Right lobe of liver (tissue), 6 donors: ENCODE measurements around the gene RNF214. TPM values are rescaled to one million over a fixed set of nuclear protein-coding genes. Genes with fewer than 3 reads are reported as not detected.

Experiments used
- ATAC-seq, 4 donors: fragments of 200-7000 bp; cut with Tn5 transposase; one replicate each; pipeline ENCODE4 v1.9.1; 2020; ENCODE audit warnings: mild to moderate bottlenecking in 4 of 4, moderate library complexity in 4 of 4
- DNase-seq, 3 donors: peaks; one replicate each; pipeline ENCODE4 v3.0.0-alpha.2; 2020
- H3K27ac ChIP-seq, 3 donors: fragments of 200-600 bp; one replicate each; pipeline ENCODE4 v1.8.0; 2022
- H3K27me3 ChIP-seq, 2 donors: fragments of 200-600 bp; one replicate each; pipeline ENCODE4 v1.8.0; 2022
- H3K36me3 ChIP-seq, 4 donors: fragments of 200-600 bp; sonication (generic) in 1 of 4; one replicate each; pipeline versions ENCODE4 v1.5.1 to v1.8.0; 2017 to 2022; ENCODE audit warnings: control low read depth in 1 of 4
- H3K4me1 ChIP-seq, 4 donors: fragments of 200-600 bp; sonication (generic) in 1 of 4; one replicate each; pipeline versions ENCODE4 v1.5.1 to v1.8.0; 2017 to 2022; ENCODE audit warnings: control low read depth in 1 of 4
- H3K4me3 ChIP-seq, 3 donors: fragments of 200-600 bp; one replicate each; pipeline ENCODE4 v1.8.0; 2022
- H3K9me3 ChIP-seq, 4 donors: fragments of 200-600 bp; sonication (generic) in 1 of 4; one replicate each; pipeline versions ENCODE4 v1.5.1 to v1.8.0; 2017 to 2022; ENCODE audit warnings: control low read depth in 1 of 4
- CTCF ChIP-seq, 4 donors: fragments of 200-600 bp in 3 of 4; fragments of 450-650 bp in 1 of 4; IDR thresholded peaks; one replicate each; pipeline versions ENCODE4 v1.5.1 to v1.8.0; 2016 to 2022; ENCODE audit warnings: antibody characterized with exemption in 4 of 4, mild to moderate bottlenecking in 2 of 4
- POLR2A ChIP-seq: fragments of 450-650 bp; IDR thresholded peaks from one replicate; pipeline ENCODE4 v1.6.1; 2017; ENCODE audit warnings: antibody characterized with exemption, mild to moderate bottlenecking
- WGBS: methylation state at CpG from one replicate; pipeline ENCODE4 v1.1.6; 2018; ENCODE audit warnings: low coverage, low lambda C conversion rate; ENCODE audit not compliant: insufficient coverage; ENCODE audit errors: missing lambda C conversion rate; 5-methylcytosine and 5-hydroxymethylcytosine counted together
- intact Hi-C, 2 donors: fragments of 100-400 bp; cut with DNase I; formaldehyde crosslinking; loops; one replicate each; pipeline versions ENCODE4 v1.11.2 to v1.14.1; 2022
- total RNA-seq, 6 experiments: library from RNA; depleted of rRNA in 2 of 6; stranded (reverse); fragments of >200 nt in 2 of 6; fragmentation: NEBNext Ultra II Directional in 3 of 6; extraction: Animal tissue kit (Norgen Biotek cat#: 25700) in 3 of 6; gene quantifications; one replicate each; pipeline versions ENCODE4 v1.1.0 to v1.2.4, GENCODE V29; 2016 to 2023
- donor health status: DM: no; HTN: yes; CAD: no.
- donor health status: DM: no; HTN: no; CAD: no.
- donor health status: DM: no; HTN: no; CAD: no.
- donor health status: DM: no; HTN: yes; CAD: no.
- donor health status: DM: no; HTN: yes; CAD: no.

RNF214 gene
- total RNA-seq, 6 experiments from 2014 or later = 5.6 to 9.4 (median 7.3) TPM

- DNase-seq (no peak), ATAC-seq (no peak)
- no peaks in the 10 kb centered on the region for H3K36me3 ChIP-seq
- H3K4me3 ChIP-seq = no peak overlapping the region
- no peak overlapping the region for H3K27ac ChIP-seq
- H3K4me1 ChIP-seq = peaks cover 0 to 37% (median 13%) of the 10 kb centered on the region in 4 donors
- intact Hi-C loops = no loop called here
- 17% methylated on average over 4 of the region's 4 CpGs for whole genome bisulfite sequencing
- H3K9me3 ChIP-seq = no peaks in the 10 kb centered on the region
- H3K27me3 ChIP-seq = no peaks in the 10 kb centered on the region
- TF ChIP-seq POLR2A = no peak
- no peak for TF ChIP-seq CTCF (IDR thresholded peaks at IDR 0.05)
Observed at GRCh38 chr11:117303101-117303500, 70.6 kb downstream of the RNF214 start.

GRCh38 chr11:117303646-117304315 lies 71.3 kb downstream of the RNF214 start:
- ATAC-seq (no peak), DNase-seq (no peak)
- Histone ChIP-seq H3K4me1 (peaks cover 0 to 33% (median 11%) of the 10 kb centered on the region in 4 donors), H3K4me3 (no peak overlapping the region), H3K36me3 (no peaks in the 10 kb centered on the region), H3K27ac (no peak overlapping the region), H3K9me3 (no peaks in the 10 kb centered on the region), H3K27me3 (no peaks in the 10 kb centered on the region)
- WGBS = 85% methylated on average over 3 of the region's 5 CpGs
- intact Hi-C loops = no loop called here
- no peak for TF ChIP-seq CTCF (IDR thresholded peaks at IDR 0.05)
- TF ChIP-seq POLR2A = no peak

- ATAC-seq = no peak
- intact Hi-C loops = no loop called here
- H3K27ac ChIP-seq = no peak overlapping the region
- 100% methylated on average over 1 of the region's 3 CpGs for WGBS
- no peaks in the 10 kb centered on the region for H3K27me3 ChIP-seq
- H3K9me3 ChIP-seq = no peaks in the 10 kb centered on the region
- H3K4me1 ChIP-seq = peaks cover 0 to 23% (median 7%) of the 10 kb centered on the region in 4 donors
- TF ChIP-seq CTCF (IDR thresholded peaks at IDR 0.05) = no peak
- TF ChIP-seq POLR2A = no peak
- H3K36me3 ChIP-seq = no peaks in the 10 kb centered on the region
- no peak for DNase-seq
- H3K4me3 ChIP-seq = no peak overlapping the region
Observed at GRCh38 chr11:117305145-117305544, 72.7 kb downstream of the RNF214 start.

GRCh38 chr11:117309310-117309709 lies 76.8 kb downstream of the RNF214 start:
- Histone ChIP-seq H3K27ac (no peak overlapping the region), H3K4me3 (no peak overlapping the region), H3K36me3 (no peaks in the 10 kb centered on the region), H3K4me1 (peaks cover 0 to 3% (median 0%) of the 10 kb centered on the region in 4 donors), H3K9me3 (no peaks in the 10 kb centered on the region), H3K27me3 (no peaks in the 10 kb centered on the region)
- DNase-seq (no peak), ATAC-seq (no peak)
- intact Hi-C loops = no loop called here
- TF ChIP-seq POLR2A = no peak
- no peak for TF ChIP-seq CTCF (IDR thresholded peaks at IDR 0.05)
- whole genome bisulfite sequencing = 98% methylated on average over 7 of the region's 7 CpGs
